A673 (cell line): Measurements from ENCODE around the gene CCDC170. TPM values are rescaled to one million over a fixed set of nuclear protein-coding genes. Genes with fewer than 3 reads are reported as not detected.

Experiments
- Bru-seq: library from RNA; stranded (reverse); fragments of 400-500 nt; gene quantifications from one replicate; lab custom pipeline; 2021; lab: Mats Ljungman, UMichigan
- BruChase-seq, 2 experiments: library from RNA; stranded (reverse); fragments of 400-500 nt; gene quantifications; one replicate each; lab custom pipeline; 2021; lab: Mats Ljungman, UMichigan
- BruUV-seq: library from RNA; stranded (reverse); fragments of 400-500 nt; replicated peaks from 2 replicates; lab custom pipeline; 2021; lab: Mats Ljungman, UMichigan
- CTCF ChIA-PET: fragments of 300-600 bp; sonication (Branson Sonifier 250); formaldehyde crosslinking; loops from one replicate; lab custom pipeline; 2022; ENCODE audit warnings: antibody characterized with exemption; lab: Charles Lee
- POLR2A ChIA-PET: fragments of 300-600 bp; sonication (Branson Sonifier 250); formaldehyde crosslinking; loops from one replicate; lab custom pipeline; 2022; ENCODE audit warnings: antibody characterized with exemption; ENCODE audit not compliant: low non-redundant PET; lab: Charles Lee
- DNase-seq: peaks from one replicate; pipeline ENCODE4 v3.0.0-alpha.2; 2015; ENCODE audit warnings: low spot score
- H3K27ac ChIP-seq: fragments of 200-600 bp; sonication (generic); 2 replicates; pipeline ENCODE4 v1.5.1; 2016; ENCODE audit warnings: mixed run types, low read depth, mild to moderate bottlenecking, mixed read lengths, antibody characterized with exemption, low read length; ENCODE audit not compliant: poor library complexity, severe bottlenecking
- H3K27me3 ChIP-seq: fragments of 200-600 bp; sonication (generic); replicated peaks from 2 replicates; pipeline ENCODE4 v1.6.1; 2017; ENCODE audit warnings: mixed run types, low read depth, mild to moderate bottlenecking, mixed read lengths, antibody characterized with exemption, low read length; ENCODE audit not compliant: insufficient read depth, poor library complexity
- H3K36me3 ChIP-seq: fragments of 200-600 bp; sonication (generic); 2 replicates; pipeline ENCODE4 v1.6.1; 2016; ENCODE audit warnings: mixed run types, mild to moderate bottlenecking, mixed read lengths, antibody characterized with exemption, low read length; ENCODE audit not compliant: insufficient read depth, poor library complexity, severe bottlenecking
- H3K4me1 ChIP-seq: fragments of 200-600 bp; sonication (generic); 2 replicates; pipeline ENCODE4 v1.6.1; 2017; ENCODE audit warnings: mixed run types, mild to moderate bottlenecking, mixed read lengths, antibody characterized with exemption, low read length; ENCODE audit not compliant: insufficient read depth, poor library complexity, severe bottlenecking
- H3K4me3 ChIP-seq: fragments of 200-600 bp; sonication (generic); 2 replicates; pipeline ENCODE4 v1.5.1; 2016; ENCODE audit warnings: low read depth, mixed run types, mild to moderate bottlenecking, mixed read lengths, low read length; ENCODE audit not compliant: poor library complexity, severe bottlenecking
- H3K9me3 ChIP-seq: fragments of 200-600 bp; sonication (generic); 2 replicates; pipeline ENCODE4 v1.6.1; 2016; ENCODE audit warnings: mixed run types, low read depth, mild to moderate bottlenecking, mixed read lengths, antibody characterized with exemption, low read length; ENCODE audit not compliant: poor library complexity, severe bottlenecking
- EZH2 ChIP-seq: fragments of 200-600 bp; sonication (generic); IDR thresholded peaks from 2 replicates; pipeline ENCODE4 v1.6.1; 2017; ENCODE audit warnings: borderline replicate concordance, low read depth, mild to moderate bottlenecking, mixed read lengths, antibody characterized with exemption, low read length; ENCODE audit not compliant: poor library complexity, severe bottlenecking
- intact Hi-C: fragments of 100-400 bp; cut with micrococcal nuclease; formaldehyde crosslinking; loops from one replicate; pipeline ENCODE4 v1.10.0; 2022; ENCODE audit not compliant: unreplicated experiment
- long read RNA-seq: library from polyadenylated mRNA; stranded (forward); transcript quantifications from one replicate; pipeline ENCODE4 v2.0.0, GENCODE V29; 2022
- total RNA-seq: library from RNA; stranded (reverse); gene quantifications from 2 replicates; pipeline ENCODE4 v1.2.3, GENCODE V29; 2021
- TF ChIP-seq, protein P1 (sequence below): fragments of 300-800, 200-600 bp; sonication (generic); conservative IDR thresholded peaks from 2 replicates; pipeline ENCODE4 v1.5.1; 2017; ENCODE audit warnings: low read depth, mild to moderate bottlenecking, antibody characterized with exemption, low read length, moderate library complexity, mixed read lengths

The CCDC170 gene, protein sequence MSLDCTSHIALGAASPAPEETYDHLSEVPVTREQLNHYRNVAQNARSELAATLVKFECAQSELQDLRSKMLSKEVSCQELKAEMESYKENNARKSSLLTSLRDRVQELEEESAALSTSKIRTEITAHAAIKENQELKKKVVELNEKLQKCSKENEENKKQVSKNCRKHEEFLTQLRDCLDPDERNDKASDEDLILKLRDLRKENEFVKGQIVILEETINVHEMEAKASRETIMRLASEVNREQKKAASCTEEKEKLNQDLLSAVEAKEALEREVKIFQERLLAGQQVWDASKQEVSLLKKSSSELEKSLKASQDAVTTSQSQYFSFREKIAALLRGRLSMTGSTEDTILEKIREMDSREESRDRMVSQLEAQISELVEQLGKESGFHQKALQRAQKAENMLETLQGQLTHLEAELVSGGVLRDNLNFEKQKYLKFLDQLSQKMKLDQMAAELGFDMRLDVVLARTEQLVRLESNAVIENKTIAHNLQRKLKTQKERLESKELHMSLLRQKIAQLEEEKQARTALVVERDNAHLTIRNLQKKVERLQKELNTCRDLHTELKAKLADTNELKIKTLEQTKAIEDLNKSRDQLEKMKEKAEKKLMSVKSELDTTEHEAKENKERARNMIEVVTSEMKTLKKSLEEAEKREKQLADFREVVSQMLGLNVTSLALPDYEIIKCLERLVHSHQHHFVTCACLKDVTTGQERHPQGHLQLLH
- total RNA-seq (0.17 and 0.55 TPM in 2 replicates), Bru-seq, nascent RNA (percentile 26 among the genes with signal in this experiment), BruChase-seq, experiment 1, labeled RNA remaining after a 2-hour chase (percentile 23 among the genes with signal in this experiment), BruChase-seq, experiment 2, labeled RNA remaining after a 6-hour chase (percentile 30 among the genes with signal in this experiment)
- long read RNA-seq, result 0 reads

DNA sequence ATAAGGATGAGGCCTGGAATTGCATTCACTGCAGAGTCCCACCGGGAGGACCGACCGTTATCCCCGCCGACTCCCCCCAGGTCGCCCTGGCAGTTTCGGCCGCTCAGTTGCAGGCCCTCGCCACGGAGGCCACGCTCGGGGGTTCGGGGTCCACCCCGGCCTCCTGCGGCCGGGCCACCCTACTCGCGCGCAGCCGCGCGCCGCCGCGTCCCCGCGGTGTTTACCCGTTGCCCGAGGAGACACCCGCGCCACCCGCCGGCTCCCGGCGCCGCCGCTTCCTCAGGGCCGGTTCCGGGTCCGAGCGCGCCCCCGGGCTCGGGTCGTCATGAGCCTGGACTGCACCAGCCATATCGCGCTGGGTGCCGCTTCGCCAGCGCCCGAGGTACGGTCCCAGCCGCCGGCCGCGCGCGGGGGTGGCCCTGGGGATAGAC, at the start of gene CCDC170:
TSS of gene CCDC170 (plus strand) at position 214 of the 431 bp plus-strand sequence. CDS start at position 326, 112 bp downstream.
- Histone ChIP-seq H3K9me3 (no peaks in the 10 kb centered on the region), H3K27ac (no peak within 1 kb of the TSS), H3K4me1 (no peaks in the 10 kb centered on the region), H3K36me3 (no peaks in the 10 kb centered on the region), H3K4me3 (peak within 1 kb of the TSS; percentile 63), H3K27me3 (peaks cover 22% of the 10 kb centered on the region)
- TF ChIP-seq, protein P1, sequence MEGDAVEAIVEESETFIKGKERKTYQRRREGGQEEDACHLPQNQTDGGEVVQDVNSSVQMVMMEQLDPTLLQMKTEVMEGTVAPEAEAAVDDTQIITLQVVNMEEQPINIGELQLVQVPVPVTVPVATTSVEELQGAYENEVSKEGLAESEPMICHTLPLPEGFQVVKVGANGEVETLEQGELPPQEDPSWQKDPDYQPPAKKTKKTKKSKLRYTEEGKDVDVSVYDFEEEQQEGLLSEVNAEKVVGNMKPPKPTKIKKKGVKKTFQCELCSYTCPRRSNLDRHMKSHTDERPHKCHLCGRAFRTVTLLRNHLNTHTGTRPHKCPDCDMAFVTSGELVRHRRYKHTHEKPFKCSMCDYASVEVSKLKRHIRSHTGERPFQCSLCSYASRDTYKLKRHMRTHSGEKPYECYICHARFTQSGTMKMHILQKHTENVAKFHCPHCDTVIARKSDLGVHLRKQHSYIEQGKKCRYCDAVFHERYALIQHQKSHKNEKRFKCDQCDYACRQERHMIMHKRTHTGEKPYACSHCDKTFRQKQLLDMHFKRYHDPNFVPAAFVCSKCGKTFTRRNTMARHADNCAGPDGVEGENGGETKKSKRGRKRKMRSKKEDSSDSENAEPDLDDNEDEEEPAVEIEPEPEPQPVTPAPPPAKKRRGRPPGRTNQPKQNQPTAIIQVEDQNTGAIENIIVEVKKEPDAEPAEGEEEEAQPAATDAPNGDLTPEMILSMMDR, result no peak
- no peak for TF ChIP-seq EZH2
- peak; percentile 35 for DNase-seq
- no TSS peak for BruUV-seq
- intact Hi-C loops, result no loop called here
- CTCF ChIA-PET, result no interaction called here
- POLR2A ChIA-PET, result no interaction called here

DNA sequence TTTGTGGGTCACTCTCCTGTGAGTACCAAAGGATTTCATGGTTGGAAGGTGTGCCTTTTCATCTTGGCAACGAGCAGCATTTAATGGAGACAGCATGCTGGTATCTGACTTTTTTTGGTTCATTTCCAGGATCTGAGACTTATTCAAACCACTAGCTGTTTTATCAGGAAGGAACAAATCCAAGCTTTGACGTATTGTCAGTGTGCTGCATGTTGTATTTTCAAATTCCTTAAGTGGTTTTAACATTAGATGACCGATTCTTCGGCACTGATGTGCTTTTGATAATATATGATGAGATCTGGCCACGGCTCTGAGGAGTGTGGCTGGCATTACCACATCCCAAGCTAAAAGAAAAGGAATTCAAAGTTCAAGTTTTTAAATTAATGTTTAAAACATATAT, 48.3 kb upstream of the CCDC170 start:
- DNase-seq, result no peak
- peaks cover 10% of the 10 kb centered on the region for H3K4me1 ChIP-seq
- H3K9me3 ChIP-seq, result no peaks in the 10 kb centered on the region
- H3K27me3 ChIP-seq, result no peaks in the 10 kb centered on the region
- H3K27ac ChIP-seq, result peak overlapping the region; percentile 26
- intact Hi-C loops, result no loop called here
- BruUV-seq, result TSS peak; percentile 6
- ChIA-PET POLR2A (no interaction called here), CTCF (no interaction called here)
- peaks cover 8% of the 10 kb centered on the region for H3K36me3 ChIP-seq
- no peak overlapping the region for H3K4me3 ChIP-seq
- TF ChIP-seq, protein P1, result no peak
- no peak for TF ChIP-seq EZH2

DNA sequence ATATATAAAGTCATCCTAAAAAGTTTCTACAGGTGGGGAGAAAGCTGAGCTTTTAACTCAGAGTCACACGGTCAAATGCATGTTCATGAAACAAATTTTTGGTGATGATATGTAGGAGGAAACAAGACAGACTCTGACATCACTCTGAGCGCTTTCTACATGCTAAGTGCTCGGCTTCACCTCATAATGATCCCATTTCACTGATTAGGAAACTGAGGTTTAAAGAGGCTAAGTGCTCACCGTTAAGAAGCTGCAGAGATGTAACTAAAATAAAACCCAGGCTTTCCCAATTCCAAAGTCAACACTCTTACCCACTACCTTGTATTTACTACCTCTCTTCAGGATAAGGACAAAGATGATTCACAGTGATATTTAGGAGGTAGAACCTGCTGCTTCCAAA, 46.6 kb upstream of the CCDC170 start:
- BruUV-seq, result no TSS peak
- Histone ChIP-seq H3K36me3 (peaks cover 8% of the 10 kb centered on the region), H3K4me1 (peaks cover 13% of the 10 kb centered on the region), H3K27me3 (no peaks in the 10 kb centered on the region), H3K4me3 (no peak overlapping the region), H3K27ac (no peak overlapping the region), H3K9me3 (no peaks in the 10 kb centered on the region)
- intact Hi-C loops, result no loop called here
- TF ChIP-seq, protein P1, result no peak
- no peak for TF ChIP-seq EZH2
- POLR2A ChIA-PET, result no interaction called here
- DNase-seq, result no peak
- CTCF ChIA-PET, result no interaction called here
